ENCODE results near the gene COX6B2.

The COX6B2 gene

DNA sequence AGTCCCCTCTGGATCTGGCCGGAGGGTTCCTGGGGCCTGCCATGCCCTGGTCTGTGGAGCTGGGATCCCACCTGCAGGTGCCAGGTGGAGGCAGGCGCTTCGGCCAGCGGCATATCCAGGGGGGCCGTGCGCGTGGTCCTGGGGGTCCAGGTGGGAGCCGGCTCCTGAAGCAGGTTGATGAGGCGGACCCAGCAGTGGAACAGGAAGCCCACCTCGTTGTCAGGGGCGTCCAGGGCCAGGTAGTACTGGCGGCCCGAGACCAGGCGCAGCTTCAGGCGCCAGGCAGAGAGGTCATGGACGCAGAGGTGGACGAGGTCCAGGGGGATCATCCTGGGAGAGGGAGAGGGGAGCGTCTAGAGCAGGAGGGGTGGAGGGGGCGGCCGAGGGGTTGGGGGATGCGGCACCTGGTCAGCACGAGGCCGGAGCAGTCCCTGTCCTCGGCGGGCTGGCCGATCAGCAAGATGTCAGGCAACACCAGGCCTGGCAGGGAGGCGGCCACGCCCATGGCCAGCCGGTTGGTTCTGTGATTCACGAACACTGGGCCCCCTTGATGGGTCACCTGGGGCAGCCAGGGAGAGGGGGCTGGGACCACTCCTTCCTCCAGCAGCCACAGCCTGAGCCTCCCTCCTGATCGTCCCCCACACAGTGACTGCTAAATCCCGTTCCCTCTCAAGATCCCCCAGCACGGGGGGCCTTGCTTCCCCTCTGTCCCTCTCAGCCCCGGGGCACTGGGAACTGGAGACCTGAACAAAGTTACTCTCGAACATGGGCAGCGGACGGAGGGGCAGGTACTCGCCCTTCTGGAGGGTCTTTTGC, 7.9 kb upstream of the COX6B2 start:
- no peak for DNase-seq (ENCODE audit: low read depth)

DNA sequence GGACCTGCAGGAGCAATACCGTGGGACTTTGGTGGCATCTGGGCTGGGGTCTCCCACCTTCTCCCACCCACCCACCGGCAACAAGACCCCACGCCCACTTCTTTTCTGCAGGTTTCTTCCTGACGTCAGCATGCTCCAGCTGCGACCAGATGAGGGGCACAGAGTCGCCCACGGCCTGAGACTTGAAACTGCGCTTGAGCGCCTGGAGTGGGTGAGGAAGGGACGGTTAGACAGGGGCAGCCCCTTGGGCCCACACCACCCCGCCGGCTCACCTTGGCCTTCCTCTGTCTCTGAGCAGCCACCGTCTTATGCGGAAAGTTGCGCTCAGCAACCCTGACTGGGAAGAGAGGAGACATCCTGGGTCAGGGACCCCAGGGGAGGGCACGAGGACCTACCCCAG, 6.4 kb upstream of the COX6B2 start:
- no peak for DNase-seq (ENCODE audit: low read depth)

DNA sequence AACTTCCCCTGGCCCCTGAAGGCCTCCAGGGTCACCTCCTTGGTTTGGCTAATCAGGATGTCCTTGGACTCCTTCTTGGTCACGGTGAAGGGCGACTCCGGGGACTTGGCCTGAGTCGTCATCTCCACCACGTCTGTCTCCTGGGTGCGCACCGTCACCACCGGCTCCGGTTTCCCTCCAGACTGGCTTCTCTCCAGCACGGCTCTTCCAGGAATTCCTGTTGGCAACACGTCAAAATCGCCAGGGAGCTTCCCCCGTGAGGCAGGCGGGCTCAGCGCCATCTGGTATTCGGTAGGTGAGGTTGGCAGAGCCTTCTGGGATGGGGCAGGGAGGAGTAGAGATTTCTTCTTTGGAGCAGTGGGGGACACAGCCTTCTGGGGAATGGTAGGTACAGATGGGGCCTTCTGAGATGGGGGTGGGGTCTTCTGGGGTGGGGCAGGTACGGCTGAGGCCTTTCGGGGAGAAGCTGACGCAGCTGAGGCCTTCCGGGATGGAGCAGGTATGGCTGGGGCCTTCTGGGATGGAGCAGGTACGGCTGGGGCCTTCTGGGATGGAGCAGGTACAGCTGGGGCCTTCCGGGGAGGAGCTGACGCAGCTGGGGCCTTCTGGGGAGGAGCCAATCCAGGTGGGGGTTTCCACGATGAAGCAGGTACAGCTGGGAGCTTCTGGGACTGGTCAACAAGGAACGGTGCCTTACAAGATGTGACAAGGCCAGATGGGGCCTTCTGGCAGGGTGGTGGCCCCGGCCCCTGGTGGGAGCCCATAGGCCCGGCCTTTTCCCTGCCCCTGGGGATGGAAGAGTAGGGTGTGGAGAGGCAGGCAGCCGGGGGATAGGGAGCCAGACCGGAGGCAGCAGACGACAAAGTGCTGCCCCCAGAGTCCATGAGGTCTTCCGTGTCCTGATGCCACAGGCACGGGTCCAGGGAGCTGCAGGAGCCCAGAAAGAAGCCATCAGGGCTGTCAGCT, 4.7 kb upstream of the COX6B2 start:
- peak; percentile 52 for DNase-seq (ENCODE audit: low read depth)

DNA sequence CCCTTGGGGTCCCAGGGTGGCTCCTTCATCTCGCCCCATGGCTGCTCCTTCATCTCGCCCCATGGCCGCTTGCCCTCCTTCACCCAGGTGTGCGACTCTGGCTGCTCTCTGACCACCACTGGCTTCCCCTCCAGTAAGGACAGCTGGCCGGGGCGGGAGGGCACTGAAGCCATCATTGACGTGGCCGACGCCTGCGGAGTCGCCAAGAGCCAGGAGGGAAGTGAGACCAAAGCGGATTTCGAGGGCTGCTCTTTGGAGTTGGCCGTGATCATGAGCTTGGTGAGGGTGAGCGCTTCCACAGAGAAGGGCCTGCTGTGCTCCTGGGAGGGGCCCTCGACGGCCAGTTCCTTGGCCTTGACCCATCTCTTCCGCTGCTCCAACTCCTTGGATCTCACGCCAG, 4.0 kb upstream of the COX6B2 start:
- DNase-seq (ENCODE audit: low read depth) = no peak

DNA sequence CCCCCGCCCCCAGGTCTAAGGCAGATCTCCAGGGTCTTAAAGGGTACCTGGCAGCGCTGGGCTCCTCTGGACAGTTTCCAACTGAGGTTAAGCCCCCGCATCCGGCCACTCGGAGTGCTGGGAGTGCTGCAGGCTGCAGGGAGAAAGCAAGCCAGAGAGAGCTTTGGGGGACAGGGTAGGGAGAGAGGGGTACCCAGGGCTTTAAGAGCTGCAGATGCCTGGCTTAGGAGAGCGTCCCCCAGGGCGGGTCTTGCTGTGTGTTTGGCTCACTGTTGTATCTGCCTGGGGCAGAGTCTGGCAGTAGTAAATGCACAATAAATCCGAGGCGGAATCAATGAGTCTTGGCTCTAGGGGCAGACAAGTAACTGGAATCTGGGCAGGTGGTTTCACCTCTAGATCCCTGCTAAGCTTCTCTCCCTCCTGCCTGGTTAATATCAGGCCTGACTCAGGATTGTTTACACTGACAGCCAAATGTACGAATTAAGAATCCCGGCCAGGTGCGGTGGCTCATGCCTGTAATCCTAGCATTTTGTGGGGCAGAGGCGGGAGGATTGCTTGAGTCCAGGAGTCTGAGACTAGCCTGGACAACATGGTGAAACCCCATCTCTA, 798 bp upstream of the COX6B2 start:
- peak; percentile 32 for DNase-seq (ENCODE audit: low read depth)

DNA sequence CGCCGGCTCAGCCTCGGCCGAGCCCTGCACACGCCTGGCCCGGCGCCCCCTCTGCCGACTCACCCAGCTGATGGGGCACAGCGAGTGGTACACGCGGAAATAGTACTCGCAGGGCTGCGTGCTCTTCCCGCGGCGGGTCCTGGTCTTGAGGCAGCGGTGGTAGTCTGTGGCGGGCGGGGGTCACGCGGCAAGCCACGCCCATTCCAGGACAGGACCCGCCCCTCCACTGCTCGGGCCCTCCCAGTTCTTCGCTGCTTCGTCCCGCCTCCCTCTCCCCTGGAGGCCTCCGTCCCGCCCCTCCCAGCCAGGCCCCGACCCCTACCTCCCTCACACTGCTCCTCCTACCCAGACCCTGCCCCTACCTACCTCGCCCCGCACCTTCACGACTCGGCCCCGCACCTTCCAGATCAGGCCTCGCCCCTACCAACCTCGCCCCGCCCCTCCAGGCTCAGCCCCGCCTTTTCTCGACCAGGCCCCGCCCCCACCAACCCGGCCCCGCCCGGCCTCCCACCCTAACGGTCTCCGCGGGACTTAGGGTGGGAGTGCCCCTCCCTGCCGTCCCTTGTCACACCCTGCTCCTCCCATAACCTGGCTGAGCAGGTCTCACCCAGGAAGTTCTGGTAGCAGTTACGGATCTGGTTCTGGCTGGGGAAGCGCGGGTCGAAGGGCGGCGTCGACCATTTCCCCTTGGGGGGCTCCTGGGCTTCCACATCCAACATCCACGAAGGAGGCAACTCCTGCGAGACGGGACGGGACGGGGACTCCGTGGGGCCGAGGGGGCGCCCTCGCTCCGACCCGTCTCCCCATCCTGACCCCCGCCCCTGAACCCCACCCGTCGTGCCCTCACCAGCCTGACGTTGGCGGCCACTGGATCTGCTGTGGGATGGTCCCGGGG, 469 bp downstream of the COX6B2 start:
- DNase-seq (ENCODE audit: low read depth) = peak; percentile 45

DNA sequence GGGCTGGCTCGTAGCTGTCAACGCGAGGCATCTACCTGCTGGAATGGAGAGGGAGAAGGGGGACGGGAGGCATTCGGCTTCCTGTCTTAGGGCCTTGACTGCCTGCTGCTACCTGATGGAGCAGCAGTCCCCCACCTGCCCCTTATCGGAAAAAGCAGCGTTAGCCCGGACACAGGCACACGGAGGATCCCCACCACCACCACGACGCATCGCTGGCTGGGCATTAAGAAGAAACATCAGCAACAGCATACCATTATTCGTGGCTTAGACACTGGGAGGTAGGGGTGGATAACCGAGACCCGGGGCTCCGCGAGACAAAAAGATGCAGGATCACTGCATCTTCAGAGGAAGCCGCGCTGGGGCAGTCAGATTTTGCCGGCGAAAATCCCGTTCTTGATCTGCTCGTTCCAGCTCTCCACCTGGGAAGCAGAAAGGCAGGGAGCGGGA, 1.1 kb downstream of the COX6B2 start:
- no peak for DNase-seq (ENCODE audit: low read depth)

DNA sequence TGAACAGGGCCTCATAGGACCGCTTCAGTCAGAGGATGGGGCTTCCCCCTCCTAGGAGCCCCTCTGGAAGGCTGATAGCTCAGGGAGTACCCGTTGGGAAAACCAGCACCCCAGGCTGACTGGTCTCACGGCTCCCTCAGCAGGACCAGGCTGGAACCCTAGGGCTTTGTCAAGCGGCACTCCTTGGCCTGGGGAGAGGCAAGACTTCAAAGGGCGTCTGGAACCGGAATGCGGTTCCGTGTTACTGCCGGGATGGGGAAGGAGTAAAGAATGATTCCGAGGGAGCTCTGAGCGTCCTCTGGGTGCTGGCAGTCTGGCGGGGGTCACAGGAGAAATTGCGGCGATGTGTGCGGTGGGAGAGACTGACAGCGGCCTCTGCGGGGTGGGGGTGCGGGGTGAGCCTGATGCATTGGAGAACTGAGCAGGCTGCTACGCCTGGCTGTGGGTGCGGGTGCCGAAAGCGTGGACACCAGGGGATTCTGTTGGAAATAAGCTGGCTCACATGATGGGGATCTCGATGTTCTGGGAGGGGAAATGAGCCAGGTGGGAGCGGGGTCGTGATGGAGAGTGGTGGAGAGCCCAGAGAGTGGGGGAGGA, 1.9 kb downstream of the COX6B2 start:
- no peak for DNase-seq (ENCODE audit: low read depth)

DNA sequence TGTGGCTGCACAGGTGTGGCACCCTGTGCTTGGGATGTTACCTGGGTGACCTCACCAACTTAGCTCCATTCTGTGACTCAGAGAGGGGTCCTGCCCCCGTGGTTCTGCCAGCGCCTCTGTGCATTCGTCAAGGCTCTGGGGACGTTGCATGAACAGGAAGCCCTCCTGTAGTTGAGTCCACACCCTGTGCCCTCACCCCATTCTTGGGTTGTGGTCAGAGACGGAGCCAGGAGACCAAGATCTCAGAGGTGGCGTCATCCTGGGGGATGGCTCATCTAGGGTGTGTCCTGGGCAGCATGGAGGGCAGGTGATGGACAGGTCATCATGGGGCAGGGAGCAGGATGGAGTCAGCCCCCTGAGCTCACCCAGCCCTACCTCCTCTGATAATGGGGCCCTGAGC, 2.5 kb downstream of the COX6B2 start:
- DNase-seq (ENCODE audit: low read depth) = no peak

DNA sequence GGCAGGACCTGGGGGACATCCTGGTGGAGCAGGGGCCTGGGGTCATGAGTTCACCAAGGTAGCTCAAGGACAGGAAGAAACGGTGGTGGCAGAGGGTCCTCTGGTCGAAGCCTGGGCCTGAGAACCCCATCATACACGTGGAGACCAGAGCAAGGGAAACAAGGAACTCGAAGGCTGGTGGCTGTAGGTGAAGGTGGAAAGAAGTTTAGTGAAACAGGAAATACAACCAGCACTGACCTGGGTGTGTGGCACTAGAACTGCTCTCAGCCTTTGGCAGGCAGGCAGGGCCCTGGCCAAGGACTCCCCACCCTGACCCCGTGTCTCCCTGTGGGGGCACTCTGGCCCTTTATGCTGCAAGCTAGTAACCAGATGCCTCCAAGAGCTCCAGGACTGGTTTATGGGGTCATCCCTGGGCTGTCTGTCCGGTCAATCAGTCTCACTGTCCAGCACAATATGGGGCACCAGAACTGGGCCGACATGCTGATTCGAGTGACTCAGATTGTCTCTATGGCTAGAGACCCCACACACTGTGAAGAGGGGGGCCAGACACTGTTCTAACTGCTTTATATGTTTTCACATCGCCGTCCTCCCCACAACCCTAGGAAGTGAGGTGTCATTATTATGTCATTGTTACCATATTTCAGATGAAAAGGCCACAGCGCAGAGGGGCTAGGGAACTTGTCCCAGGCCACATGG, 3.8 kb downstream of the COX6B2 start:
- DNase-seq (ENCODE audit: low read depth) = no peak

DNA sequence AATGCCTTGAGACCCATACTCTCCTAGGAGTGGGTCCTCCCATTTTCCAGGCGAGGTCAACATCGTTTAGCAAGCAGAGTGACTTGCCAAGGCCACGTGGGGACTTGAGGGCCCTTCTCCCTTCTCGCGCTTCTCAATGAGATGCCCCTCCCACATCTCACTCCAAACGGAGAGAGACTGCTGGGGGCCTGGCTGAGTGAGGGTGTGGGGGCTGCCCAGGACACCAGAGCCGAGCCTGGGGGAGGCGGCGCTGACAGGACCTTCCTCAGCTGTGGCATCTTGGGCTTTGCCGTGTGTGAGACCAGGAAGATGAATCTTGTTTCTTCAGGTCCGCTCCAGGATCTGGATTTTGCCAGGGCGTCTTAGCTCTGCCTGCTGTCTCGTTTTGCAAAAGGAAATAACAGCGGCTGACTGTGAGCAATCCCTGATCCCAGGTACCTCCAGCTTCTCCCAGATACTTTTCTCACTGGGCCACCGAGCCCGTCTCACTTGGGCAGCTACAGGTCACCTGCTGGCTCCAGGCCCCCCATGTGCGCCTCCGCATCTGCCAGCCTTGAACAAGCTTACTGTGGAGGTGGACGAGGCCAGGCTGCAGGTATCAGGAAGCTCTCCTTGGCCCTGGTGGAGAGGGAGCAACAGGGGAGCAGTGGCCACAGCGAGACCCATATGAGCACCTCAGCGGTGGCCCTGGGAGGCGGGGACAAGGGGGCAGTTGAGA, 6.0 kb downstream of the COX6B2 start:
- DNase-seq (ENCODE audit: low read depth) = no peak

DNA sequence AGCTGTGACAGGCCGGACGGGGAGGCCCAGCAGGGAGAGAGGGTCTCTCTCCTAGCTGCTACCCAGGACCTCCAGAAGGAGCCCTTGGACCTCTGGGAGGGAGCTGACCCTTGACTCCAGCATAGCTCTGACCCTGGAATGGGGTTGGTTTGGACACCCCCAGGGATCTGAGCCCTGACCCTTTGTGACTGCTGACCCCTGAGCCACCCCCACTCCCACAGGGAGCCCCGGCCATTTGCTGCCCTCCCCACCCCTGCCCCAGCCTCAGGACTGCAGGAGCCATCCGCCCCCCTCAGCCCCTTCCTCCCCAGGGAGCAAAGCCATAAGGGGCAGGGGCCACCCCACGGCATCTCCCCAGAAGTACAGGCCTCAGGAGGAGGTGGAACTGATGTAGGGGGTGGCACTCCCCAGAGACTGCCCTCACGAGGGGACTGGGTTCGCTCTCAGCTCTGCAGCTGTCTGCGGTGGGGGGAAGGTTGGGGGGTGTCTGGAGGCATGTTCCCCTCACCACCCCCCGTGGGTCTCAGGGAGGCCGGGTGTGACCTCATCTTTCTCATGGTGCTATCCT, 7.0 kb downstream of the COX6B2 start:
- no peak for DNase-seq (ENCODE audit: low read depth)

DNA sequence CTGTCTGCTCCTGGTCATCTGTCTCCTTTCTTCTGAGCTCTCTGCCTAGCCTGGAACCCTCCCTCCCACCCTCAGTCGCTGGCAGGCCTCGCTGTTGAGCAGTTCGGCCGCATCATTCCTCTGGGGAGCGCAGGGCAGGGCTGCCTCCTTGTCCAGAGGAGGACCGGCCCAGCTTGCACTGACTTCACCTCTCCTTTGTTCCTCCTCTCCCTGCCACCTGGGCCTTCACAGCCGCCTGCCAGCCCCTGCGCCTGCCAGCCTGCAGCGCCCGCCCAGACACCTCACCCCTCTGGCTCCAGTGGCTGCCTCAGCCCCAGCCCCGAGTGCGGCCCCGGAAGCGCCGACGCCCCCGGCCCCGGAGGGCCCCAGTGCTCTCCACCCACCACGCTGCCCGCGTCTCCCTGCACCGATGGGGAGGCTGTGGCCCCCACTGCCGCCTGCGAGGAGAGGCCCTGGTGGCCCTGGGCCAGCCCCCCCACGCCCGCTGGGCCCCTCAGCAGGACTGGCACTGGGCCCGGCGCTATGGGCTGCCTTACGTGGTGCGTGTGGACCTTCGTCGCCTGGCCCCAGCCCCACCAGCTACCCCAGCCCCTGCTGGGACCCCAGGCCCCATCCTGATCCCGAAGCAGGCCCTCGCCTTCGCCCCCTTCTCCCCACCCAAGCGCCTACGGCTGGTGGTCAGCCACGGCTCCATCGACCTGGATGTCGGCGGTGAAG, 7.6 kb downstream of the COX6B2 start:
- no peak for DNase-seq (ENCODE audit: low read depth)

DNA sequence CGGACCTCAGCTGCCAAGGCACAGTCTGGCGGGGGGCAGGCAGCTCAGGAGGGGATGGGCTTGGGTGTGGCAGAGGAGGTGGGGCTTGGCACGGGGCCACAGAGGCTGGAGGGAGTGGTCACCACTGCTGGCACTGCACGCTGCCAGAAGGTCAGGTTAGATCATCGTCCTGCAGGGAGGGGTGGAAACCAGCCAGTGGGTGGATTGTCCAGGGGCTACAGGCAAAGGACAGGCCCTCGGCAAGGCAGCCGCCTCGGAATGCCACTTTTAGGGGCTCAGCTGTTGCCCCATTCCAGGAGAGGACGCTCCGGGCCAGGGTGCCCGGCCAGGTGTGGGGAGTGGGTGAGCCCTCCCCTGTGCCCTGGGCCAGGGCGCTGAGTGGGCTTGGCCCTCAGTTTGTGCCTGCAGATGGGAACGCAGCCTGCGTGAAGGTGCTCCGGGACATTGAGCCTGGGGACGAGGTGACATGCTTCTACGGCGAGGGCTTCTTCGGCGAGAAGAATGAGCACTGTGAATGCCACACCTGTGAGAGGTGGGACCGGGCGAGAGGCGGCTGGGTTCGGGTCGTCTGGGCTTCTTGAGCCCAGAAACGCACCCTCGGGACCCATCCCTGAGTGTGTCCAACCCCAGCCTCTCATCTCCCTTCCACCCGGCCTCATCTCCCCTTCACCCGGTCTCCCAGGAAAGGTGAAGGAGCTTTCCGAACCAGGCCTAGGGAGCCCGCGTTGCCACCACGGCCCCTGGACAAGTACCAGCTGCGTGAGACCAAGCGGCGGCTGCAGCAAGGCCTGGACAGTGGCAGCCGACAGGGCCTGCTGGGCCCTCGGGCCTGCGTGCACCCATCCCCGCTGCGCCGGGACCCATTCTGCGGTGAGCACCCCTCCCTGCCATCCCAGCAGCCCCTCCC, 8.4 kb downstream of the COX6B2 start:
- DNase-seq (ENCODE audit: low read depth) = peak; percentile 49

DNA sequence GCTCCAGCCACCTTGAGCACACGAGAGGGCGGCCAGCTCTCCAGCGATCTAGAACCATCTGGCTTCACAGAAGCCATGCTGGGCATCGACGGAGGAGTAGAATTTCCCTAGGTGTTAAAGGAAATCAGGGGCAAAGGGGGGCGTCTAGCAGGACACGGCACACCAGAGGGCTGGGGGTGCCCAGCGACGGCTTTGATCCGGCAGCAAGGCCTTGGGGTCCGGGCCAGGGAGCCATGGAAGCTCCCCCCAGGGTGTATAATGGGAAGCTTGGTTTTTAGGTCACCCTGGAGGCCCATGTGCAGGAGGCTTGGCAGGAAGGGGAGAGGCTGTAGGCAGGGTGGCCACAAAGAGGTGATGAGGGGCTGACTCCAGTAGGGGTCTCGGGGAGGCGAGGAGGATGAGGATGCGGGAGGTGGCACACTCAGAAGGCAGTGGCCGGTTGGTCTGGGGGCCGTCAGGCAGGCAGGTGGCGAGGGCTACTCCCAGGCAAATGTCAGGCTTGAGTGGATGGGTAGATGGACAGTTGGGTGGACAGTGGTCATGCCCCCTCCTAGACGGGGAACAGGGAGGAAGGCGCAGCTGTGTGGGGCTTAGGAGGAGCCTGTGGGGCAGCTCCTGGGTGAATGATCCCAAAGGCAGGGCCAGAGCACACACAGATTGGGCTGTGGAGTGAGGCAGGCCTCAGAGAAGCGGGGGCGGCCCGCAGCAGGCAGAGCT, 9.3 kb downstream of the COX6B2 start:
- no peak for DNase-seq (ENCODE audit: low read depth)

DNA sequence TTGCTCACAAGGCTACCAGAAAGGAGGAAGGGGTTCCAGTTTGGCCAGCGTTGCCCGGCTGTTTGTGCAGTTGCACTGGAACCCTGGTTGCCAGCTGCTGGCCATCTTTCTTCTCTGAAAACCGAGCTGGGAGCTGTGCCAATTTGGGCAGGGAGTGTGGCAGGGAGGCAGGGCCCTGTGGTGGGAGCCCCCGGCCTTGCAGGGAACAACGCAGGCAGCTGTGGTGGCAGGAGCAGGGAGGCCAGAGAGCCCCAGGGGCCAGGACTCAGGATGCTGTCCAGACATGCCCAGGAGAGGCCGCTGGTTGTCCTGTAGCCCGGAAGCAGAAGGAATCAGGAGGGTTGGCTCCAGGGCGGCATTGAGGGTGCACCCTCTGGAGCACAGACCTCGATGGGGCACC, 10.1 kb downstream of the COX6B2 start:
- no peak for DNase-seq (ENCODE audit: low read depth)
